Brain pericyte (primary cell): ENCODE data around the gene TMEM187.

Experiments used
- DNase-seq: peaks from one replicate; pipeline ENCODE4 v3.0.0-alpha.2; 2012; ENCODE audit warnings: low read depth, low spot score

TMEM187 gene, protein sequence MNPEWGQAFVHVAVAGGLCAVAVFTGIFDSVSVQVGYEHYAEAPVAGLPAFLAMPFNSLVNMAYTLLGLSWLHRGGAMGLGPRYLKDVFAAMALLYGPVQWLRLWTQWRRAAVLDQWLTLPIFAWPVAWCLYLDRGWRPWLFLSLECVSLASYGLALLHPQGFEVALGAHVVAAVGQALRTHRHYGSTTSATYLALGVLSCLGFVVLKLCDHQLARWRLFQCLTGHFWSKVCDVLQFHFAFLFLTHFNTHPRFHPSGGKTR

DNA sequence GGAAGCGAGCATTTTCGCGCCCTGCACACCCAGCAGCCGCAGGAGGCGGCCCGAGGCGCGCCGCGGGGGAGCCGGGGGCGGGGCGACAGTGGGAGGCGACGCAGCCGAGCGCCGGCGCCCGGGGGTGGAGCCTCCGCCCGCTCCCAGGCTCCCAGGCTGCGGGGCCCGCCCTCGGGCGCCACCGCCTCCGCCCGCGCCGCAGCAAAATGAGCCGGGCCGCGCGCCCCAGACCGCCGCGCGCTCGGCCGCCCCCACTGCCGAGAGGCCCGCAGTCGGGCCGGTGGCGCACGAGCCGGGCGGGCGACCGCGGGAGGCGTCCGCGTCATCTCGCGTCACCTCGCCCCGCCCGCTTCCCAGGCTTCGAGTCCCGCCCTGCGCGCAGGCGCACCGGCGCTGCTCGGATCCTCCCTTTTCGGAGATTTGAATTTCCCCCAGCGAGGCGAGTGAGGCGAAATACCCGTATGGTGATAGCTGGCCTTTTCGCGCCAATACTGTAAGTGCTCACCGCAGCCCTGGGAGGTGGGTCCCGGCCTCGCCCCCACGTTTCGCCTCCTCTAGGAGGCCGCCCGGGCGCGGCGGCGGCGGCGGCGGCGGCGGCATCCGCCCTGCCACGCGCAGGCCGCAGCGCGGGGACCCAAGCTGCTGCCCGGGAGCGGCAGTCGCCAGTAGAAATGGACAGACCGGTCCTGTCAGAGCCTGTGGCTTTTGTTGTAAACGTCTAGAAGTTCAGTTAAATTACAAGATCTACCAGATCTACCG is at the start of gene TMEM187:
Gene TMEM187, plus strand, starts transcription at position 387 of the 759 bp plus-strand sequence. CDS start 9,309 bp downstream, outside the sequence.
- no peak for DNase-seq

DNA sequence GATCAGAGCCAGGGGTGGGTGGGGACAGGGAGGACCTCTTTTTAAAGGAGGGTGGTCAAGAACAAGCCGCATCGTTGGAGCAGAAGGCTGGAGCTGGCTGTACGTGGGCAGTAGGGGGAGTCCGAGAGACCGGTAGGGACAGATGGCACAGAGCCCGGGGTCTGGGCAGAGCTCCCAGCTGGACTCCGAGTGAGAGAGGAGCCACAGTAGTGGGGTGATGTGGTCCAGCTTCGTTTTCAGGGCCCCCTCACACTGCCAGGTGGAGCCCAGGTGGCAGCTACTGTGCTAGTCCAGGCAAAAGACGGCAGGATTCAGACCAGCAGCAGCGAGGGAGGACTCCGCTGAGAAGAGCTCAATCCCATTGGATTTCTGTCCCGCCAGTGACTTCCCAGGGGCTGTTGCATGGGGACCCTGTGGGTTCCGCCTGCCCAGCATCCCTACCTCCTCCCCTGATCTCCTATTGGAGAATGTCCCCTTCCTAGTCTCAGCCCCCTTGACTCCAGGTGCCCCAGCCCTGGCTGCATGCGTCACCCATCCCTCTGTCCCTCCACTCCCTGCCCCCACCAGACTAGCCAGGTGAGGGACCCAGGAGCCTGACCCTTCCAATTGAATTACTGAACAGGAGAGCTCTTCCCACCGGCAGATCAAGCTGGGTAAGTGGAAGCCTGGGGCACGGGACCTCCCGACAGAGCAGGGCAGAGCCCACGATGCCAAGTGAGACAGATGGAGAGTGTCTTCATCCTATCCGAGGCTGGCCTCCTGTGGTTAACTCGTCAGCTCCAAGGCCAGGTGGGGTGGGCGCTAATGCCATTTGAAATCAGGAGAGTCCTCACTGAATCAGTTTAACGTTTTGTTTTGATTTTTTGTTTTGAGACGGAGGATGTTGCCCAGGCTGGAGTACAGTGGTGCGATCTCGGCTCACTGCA is 49.4 kb upstream of the TMEM187 start:
- no peak for DNase-seq

DNA sequence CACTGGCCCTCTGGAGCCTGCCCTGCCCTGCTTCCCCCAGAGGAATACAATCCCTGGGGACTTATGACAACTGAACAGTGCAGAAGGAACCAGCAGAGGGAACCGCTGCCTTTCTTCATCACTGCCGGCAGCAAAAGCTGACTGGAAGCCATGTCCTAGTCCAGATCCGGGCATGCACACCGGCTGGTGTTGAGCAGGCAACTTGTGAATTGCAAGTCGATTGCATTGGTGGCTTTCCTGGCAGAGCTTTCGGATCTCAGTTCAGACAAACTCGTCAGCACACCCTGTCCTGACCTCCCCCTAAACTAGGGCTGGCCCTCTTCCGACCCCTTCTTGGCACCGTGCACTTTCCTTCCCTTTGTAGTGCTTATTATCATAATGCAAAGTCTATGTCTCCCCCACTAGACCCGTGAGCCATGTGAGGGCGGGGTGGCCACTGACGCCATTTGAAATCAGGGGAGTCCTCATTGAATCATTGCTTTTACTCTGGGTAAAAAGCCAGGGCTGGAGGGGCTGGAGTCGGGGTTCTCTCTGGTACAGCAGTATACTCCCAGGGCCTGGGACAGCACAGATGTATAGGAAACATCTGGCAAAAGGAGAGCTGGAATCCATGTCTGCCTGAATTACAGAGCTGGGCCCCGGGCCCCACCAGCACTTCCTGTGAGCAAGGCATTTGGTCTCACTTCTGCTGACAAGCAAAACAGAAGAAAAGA is 48.2 kb upstream of the TMEM187 start:
- DNase-seq: no peak

DNA sequence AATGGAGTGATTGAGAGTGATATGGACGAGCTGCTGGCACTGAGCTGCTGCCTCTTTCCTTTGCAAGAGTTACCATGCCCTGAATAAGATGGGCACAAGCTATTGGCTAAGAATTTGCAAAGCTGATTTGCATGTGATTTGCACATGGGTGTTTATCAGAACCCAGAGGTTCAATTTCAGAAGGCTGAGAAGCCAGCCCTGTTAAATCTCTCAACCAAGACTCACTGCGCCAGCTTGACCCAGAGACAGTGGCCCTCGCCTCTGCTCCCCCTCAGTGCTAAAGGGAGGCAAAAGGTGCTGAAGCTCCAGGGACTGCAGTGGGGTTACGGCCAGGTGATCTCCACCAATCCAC is 47.2 kb upstream of the TMEM187 start:
- DNase-seq: no peak

DNA sequence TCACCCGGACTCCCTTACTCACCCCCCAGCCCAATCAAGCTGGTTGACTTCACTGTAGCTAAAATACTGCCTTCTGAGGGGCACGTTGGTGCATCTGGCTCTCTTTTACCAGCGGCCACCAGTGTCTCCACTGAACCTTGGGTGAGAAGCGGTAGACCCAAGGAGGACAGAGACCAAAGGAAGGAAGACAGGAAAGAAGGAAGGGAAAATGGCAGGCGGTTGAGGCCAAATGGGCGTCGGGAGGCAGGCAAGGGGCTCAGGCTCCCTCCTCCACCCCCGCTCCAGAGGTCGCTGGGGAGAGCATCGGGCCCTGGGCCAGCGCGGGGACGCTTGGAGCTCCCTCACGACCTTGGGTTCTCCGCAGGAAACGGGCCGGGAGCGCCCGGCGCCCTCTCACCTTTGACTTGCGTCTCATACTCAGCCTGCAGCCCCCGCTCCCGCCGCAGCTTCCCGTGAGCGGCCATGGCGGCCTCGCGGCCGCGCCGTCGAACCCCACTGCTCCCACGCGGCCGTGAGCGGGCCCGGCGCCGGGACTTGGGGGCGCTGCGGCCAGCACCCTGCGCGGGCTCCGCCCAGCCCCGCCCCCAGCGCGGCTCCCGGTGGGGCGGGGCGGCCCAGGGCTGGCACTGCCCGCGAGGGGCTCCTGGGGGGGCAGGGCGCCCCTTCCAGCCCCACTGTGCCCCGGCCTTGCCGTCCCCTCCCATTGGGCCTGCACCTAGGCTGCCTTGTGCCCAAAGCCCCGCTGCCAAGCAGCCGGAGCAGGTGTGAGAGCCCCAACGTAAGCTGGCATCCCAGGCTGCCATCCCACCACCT is 46.6 kb upstream of the TMEM187 start, which contains the start of gene ARHGAP4:
Gene ARHGAP4, minus strand, starts transcription at position 526 of the 813 bp plus-strand sequence. Its CDS starts 62 bp downstream, at position 464.
- DNase-seq: no peak

DNA sequence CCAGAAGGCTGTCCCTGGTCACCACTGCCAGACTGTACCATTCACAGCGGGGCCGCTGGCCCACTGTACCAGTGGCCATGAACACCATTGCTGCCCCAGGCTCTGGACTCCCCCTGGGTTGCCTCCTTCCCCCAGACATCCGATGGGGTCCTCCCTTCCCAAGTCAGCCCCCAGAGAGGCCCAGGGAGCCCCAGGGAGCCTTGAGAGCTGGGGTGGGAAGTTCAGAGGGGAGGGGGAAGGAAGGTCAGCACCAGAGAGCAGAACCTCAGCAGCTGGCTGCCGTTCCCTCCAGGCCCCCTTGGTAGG is 46.0 kb upstream of the TMEM187 start:
- no peak for DNase-seq

DNA sequence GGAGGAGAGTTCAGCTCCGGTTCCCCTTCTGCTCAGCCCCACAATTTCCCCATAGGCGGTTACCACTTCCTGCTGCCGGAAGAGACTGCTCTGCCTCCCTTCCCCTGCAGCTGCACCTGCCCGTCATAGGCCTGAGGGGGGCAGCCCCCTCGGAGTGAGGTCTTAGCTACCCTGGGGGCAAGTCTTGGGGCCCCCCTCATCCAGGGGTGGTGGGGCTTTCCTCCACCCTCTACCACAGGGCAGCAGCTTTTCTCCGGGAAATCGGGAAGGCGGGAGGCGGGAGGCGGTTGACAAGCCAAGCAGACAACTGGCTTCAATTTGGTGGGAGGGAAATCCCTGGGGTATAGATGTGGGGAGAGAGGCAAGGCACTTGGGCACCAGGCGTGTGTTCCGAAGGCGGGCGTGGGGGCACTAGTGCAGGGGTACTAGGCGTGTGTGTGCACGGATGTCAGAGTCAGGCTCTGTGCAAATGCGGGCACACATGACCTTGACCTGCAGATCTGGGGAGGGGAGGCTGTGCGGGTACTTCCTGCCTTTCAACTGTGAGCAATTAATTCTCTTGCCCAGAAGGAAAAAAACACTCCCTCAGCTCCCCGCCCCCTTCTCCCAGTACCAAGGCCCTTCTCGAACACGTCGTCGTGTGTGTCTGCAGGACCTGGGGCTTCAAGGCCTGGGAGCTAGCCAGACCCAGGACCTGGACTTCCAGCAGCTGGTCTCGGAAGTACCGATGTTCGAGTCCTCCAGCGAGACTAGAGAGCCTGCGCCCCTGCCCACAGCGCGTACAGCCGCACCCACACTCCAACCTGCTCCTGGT is 45.5 kb upstream of the TMEM187 start:
- DNase-seq: no peak

DNA sequence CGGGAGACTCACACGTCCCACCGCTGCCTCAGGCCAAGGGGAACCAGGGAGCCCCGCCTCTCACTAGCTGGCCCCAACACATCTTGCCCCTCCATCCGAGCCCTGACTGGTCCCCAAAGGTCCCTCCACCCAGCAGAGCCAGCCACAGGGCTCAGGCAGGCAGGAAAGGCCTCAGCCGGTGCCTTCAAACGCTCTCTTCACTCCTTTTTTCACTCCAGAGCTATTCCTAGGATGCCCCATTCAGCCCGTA is 45.0 kb upstream of the TMEM187 start:
- DNase-seq: no peak

DNA sequence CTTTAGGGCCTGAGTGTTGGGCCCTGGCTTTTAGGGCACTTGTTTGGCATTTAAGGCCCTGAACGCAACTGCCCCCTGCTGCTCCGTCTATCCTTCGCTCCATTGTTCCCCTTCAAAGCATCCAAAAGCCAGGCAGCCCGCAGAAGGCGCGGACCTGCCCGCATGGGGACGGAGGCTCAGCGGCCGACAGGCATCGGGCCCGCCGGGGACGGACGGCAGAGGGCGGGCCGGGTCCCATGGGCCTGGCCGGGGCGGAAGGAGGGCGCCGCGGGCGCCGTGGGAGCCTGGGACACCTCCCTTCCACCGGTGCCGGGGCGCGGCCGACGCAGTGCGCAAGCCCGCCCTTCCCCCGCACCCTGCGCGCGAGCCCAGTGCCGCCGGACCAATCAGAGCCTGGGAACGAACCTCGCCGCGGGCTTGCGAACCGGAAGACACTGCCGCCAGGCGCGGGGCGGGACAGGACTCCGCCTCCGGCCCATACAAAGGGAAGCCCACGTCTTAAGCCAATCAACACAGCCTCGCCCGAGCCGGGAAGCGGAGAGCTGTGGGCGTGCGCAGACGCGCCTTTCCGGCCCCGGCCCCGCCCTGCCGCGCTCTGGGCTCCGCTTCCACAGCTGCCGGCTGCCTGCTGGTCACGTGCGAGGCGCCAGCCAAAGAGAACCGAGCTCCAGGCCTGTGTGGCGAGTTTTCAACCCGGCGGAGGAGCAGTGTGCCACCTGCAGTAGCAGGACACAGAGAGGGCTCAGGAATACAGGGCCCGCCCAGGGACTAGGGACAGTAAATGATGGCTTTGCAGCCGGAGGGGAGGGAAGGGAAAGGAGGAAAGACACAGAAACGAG is 44.4 kb upstream of the TMEM187 start:
- peak; percentile 92 for DNase-seq

DNA sequence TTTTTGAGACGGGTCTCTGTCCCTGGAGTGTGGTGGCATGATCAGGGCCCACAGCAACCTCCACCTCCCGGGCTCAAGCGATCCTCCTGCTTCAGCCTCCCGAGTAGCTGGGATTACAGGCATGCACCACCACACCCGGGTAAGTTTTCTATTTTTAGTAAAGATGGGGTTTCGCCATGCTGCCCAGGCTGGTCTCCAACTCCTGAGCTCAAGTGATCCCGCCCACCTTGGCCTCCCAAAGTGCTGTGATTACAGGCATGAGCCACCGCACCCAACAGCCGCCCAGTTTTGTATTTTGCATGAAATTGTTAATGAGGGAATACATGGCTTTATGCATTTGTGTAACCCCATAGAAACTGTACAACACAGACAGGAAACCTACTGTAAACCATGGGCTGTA is 43.7 kb upstream of the TMEM187 start:
- DNase-seq: no peak

DNA sequence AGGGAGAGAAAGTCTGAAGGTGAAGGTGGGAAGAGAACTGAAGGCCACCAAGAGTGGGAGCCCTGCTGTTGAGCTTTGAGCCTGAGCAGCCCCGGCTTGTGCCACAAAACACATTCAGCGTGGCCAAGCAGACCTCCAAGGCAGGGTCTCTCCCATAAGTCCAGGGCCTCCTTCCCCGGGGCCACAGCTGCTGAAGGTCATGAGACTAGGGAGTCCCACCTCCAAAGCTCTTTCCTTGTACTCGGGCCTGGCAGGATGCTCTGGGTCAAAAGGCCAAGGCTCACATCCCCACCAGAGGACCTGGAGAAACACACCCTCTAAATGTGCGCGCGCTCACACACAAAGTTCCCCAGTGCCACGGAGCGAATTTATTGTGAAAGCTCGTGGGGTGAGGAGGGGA is 43.0 kb upstream of the TMEM187 start:
- DNase-seq: no peak

DNA sequence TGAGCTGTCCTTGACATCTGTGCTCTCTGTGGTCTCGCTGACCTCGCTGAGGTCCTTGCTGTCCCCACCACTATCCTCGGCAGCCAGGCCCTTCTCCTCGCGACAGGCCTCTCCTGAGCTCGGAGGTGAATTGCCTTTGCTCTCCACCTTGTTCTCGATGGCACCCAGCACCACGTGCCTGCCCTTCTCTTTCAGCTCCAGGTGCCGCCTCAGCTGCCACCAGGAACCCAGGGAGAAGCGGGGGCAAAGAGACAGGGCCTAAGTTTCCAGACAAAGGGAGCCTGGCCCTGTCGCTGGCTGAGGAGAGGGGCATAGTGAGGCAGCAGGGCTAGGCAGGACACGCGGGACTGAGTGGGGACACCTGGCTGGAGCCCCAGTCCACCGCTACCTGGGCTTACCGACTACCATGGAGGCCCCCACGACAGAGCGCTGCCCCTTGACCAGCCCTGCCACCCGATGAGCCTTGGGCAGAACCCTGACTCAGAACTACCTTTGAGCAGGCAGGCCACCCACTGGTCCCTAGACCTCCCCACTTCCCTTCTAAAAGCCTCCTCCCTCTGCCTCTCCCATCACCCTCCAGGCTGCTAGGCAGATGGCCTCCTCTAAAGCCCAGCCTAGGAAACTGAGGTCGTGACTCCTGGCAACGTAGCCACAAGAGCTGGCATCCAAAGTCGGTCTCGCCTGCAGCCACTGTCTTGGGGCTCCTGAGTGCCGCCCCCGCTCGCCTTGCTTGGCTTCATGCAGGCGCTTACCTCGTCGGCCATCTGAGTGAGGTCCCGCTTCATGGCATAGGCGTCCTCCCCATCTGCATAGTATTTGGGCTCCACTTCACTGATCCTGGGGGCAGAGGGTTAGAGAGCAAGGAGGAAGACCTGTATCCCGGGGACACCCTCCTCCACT is 42.3 kb upstream of the TMEM187 start:
- DNase-seq: no peak

DNA sequence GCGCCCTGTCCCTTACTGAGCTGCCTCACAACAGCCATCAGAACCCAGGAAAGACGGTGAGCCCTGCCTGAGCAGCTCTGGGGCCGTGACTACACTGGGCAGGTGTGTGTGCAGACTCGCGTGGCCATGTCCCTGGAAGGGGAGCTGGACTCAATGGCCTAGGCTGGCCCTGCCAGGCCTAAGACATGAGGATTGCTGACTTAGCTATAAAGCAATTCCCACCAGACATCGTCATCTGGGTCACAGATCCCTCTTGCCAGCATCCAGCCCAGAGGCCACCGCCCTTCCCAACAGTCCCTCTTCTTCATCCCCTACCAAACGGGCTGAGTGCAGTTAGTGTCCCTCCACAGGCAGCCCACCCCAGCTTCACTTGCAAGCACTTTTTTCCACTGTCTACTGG is 41.4 kb upstream of the TMEM187 start:
- DNase-seq: no peak

DNA sequence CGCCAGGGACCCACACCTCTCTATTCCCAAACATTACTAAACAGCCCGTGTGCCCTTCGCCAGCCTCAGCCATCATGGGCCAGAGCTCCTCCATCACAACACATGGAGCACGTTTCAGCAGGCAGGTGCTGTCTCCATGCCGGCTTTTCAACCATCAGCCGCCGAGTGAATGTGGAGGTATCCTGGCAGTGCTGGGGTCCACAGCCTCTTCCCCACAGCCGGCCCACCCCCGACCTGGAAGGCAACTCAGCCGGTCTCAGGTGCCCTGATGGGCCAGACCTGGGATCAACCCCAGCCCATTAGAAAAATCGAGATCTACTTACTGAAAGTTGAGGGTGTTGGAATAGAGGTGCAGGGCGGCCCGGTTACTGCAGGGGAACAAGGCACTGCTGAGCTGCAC is 40.8 kb upstream of the TMEM187 start:
- no peak for DNase-seq

DNA sequence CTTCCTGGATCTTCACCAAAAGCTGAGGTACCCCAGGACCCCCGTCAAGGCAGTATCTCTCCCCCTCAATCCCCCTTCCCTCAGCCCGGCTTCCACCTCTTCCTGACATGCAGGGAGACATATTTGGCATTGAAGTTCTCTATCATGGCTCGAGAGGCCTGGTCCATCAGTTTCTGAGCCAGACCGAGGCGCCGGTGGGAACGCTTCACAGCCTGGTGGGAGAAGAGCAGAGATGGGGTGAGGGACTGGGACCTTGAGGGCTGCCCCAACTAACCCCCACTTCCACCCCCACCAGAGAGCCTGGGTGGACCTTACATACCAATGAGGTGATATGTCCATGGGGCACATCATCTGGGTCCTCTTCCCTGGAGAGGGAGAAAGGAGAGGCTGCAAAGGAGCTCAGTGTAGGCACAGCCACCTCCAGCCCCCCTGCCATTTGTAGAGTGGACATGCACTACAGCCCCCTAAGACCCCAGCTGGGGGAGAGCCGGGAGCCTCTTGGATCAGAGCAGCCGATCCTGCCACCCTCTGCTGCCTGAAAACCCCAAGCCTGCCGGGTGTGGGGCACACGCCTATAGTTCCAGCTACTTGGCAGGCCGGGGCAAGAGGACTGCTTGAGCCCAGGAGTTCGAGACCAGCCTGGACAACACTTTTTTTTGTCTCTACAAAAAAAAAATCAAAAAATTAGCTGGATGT is 40.2 kb upstream of the TMEM187 start:
- no peak for DNase-seq

DNA sequence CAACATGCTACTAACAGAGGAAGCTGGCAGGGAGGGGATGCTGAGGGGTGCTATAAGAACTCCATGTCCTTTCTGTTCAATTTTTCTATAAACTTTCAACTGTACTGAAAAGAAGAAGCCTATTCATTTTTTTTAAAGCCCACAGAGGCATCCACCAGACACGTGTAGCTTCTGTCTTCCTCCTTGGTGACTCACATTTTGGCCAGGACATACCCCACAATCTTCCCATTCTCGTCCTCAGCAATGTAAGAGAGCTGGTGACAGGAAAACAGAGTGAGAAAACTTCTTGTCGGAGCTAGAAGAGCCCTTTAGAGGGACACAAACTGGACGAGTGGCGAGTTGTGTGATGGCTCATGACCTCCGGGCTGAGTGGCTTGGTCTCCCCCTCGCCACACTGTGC is 38.8 kb upstream of the TMEM187 start:
- no peak for DNase-seq

DNA sequence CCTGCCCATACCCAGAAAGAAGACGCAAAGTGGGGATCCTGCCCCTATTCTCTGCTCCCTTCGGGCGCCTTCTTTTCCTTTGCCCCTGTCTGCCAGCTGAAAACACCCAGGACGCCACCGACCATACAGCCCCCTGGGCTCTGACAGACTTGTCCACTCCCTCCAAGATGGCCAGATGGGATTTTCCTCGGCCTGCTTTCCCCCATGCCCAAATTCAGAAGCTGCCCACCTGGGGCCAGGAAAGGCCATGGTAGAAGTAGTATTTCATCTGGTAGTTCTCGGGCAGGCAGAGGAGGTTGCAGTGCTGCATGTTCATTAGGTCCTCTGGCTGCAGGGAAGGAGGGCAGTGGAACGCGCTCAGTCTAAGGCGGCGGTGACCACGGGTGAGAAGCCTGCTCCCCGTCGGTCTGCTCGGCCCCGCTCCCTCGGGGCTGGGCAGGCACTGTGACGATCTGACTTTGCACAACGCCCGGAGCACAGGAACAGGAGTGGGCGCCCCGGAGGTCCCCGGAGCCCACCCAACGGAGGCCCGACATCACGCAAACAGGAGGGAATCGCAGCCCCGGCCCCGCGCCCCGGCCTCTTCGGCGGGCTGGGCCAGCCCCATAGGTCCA is 38.3 kb upstream of the TMEM187 start:
- DNase-seq: no peak
